ENCODE data around the gene GPR35. TPM values are rescaled to one million over a fixed set of nuclear protein-coding genes. Genes with fewer than 3 reads are reported as not detected.

GPR35 gene
- total RNA-seq, 1 experiment from 2014 or later: 4.2 TPM

GRCh38 chr2:240594511-240595380 is 30.5 kb upstream of the GPR35 start:
- DNase-seq (ENCODE audit: low read depth, low spot score): no peak

More at GRCh38 chr2:240594511-240595380, 30.5 kb upstream of the GPR35 start:
- ChIA-PET RAD21 (ENCODE audit: low non-redundant PET in 1 of 2, low total read pairs in 2 of 2, uncharacterized antibody in 2 of 2, unreplicated experiment in 2 of 2) (no interaction called here), POLR2A (no interaction called here), CTCF (no interaction called here)
- H3K27me3 ChIP-seq (ENCODE audit: insufficient read depth, low read length): no peaks in the 10 kb centered on the region
- no TSS peak for BruUV-seq (replicated peaks)
- no peak for TF ChIP-seq JUND (IDR thresholded peaks at IDR 0.05)
- no peak for TF ChIP-seq ZBTB33 (IDR thresholded peaks at IDR 0.05; ENCODE audit: extremely low read depth, insufficient replicate concordance, low read length)
- no peak for TF ChIP-seq CEBPB (IDR thresholded peaks at IDR 0.05; ENCODE audit: low read depth)
- TF ChIP-seq SRF (IDR thresholded peaks at IDR 0.05; ENCODE audit: low read depth): no peak
- TF ChIP-seq EGR1 (IDR thresholded peaks at IDR 0.05; ENCODE audit: low read depth): no peak
- no peak for TF ChIP-seq YY1 (IDR thresholded peaks at IDR 0.05; ENCODE audit: extremely low read depth, insufficient replicate concordance, low read depth, low read length)
- TF ChIP-seq POLR2A (IDR thresholded peaks at IDR 0.05; ENCODE audit: borderline replicate concordance, extremely low read depth, insufficient read depth, insufficient read length): no peak
- TF ChIP-seq POLR2AphosphoS5 (IDR thresholded peaks at IDR 0.05; ENCODE audit: low read depth, low read length): no peak
- no peak for TF ChIP-seq ELF1 (IDR thresholded peaks at IDR 0.05; ENCODE audit: borderline replicate concordance, low read depth)
- no peak for TF ChIP-seq RAD21 (IDR thresholded peaks at IDR 0.05; ENCODE audit: low read depth)
- no peak for TF ChIP-seq SP1 (IDR thresholded peaks at IDR 0.05; ENCODE audit: low read depth)
- no peak for TF ChIP-seq REST (IDR thresholded peaks at IDR 0.05; ENCODE audit: low read depth)
- TF ChIP-seq FOSL1 (IDR thresholded peaks at IDR 0.05; ENCODE audit: low read depth): no peak
- TF ChIP-seq TCF7L2 (IDR thresholded peaks at IDR 0.05; ENCODE audit: borderline replicate concordance, extremely low read depth, insufficient read depth, insufficient read length): no peak
- TF ChIP-seq ATF3 (IDR thresholded peaks at IDR 0.05): no peak
- no peak for TF ChIP-seq ZNF274 (IDR thresholded peaks at IDR 0.05; ENCODE audit: low read depth, low read length)
- no peak for TF ChIP-seq EZH2 (IDR thresholded peaks at IDR 0.05)
- no peak for TF ChIP-seq CTCF (IDR thresholded peaks at IDR 0.05 in 2 of 3, conservative IDR thresholded peaks at IDR 0.05 in 1 of 3; ENCODE audit: borderline replicate concordance in 1 of 3, insufficient read depth in 1 of 3, low read depth in 2 of 3, low read length in 2 of 3)
- no peak for TF ChIP-seq EZH2phosphoT487 (IDR thresholded peaks at IDR 0.05; ENCODE audit: borderline replicate concordance)
- H3K4me1 ChIP-seq (ENCODE audit: control insufficient read depth in 1 of 2, insufficient read depth in 2 of 2, low read length in 2 of 2): no peaks in the 10 kb centered on the region
- no peak for ATAC-seq
- no peaks in the 10 kb centered on the region for H3K9me2 ChIP-seq (ENCODE audit: insufficient read depth)
- H3K9me3 ChIP-seq (ENCODE audit: control insufficient read depth in 1 of 2, insufficient read depth in 1 of 2, low read depth in 1 of 2, low read length in 2 of 2): no peaks in the 10 kb centered on the region
- H3K27ac ChIP-seq (ENCODE audit: low read depth, low read length): no peak overlapping the region
- H3K4me2 ChIP-seq (ENCODE audit: low read length): no peak overlapping the region
- no peak overlapping the region for H2AFZ ChIP-seq (ENCODE audit: low read depth, low read length, poor library complexity, severe bottlenecking)
- intact Hi-C loops (cut with micrococcal nuclease): no loop called here
- H3K4me3 ChIP-seq (replicated peaks in 1 of 2; ENCODE audit: low read depth in 1 of 2, low read length in 2 of 2): no peak overlapping the region
- peaks cover 5% of the 10 kb centered on the region for H3K79me2 ChIP-seq (ENCODE audit: insufficient read depth, low read length)
- H3K36me3 ChIP-seq (ENCODE audit: control insufficient read depth in 1 of 2, insufficient read depth in 2 of 2, low read length in 2 of 2): peaks cover 3 to 6% of the 10 kb centered on the region in 2 experiments; a peak in 3 of 4 replicates
- H4K20me1 ChIP-seq (ENCODE audit: insufficient read depth): no peaks in the 10 kb centered on the region
- no peak overlapping the region for H3K9ac ChIP-seq (ENCODE audit: low read length)

Data from HCT116 (cell line).